Stimulated activated CD8-positive, alpha-beta memory T cell treated with anti-CD3 and anti-CD28 coated beads, Interleukin-15, amount 100 ng/mL, for 48 hours (primary cell): ENCODE measurements around the gene PPP1R13B.
"Not testable (repeated sequence)": the region's sequence is repeated elsewhere in the genome, so short reads cannot be mapped to it uniquely, and the experiment has no call there.

Experiments used
- DNase-seq, 2 donors: peaks; one replicate each; pipeline ENCODE4 v3.0.0-alpha.2; 2020; ENCODE audit warnings: low read depth in 2 of 2

PPP1R13B gene

GRCh38 chr14:103847451-103848174 lies at the start of gene PPP1R13B:
PPP1R13B (minus strand) TSS chr14:103847575; CDS start chr14:103847307, 268 bp downstream.
- peak; percentile 87 to 91 for DNase-seq

- DNase-seq: no peak
These were observed 49.2 kb upstream of the PPP1R13B start for GRCh38 chr14:103896578-103896977.

- no peak for DNase-seq
These were observed 47.3 kb upstream of the PPP1R13B start for GRCh38 chr14:103894723-103895059.

- DNase-seq: no peak
These were observed 46.8 kb upstream of the PPP1R13B start for GRCh38 chr14:103894034-103894722.

- no peak for DNase-seq
These were observed 44.9 kb upstream of the PPP1R13B start for GRCh38 chr14:103892247-103892646.

- no peak for DNase-seq
These were observed 44.4 kb upstream of the PPP1R13B start for GRCh38 chr14:103891667-103892215.

- DNase-seq: no peak
These were observed 43.7 kb upstream of the PPP1R13B start for GRCh38 chr14:103890821-103891666.

GRCh38 chr14:103890052-103890371 lies 42.6 kb upstream of the PPP1R13B start:
- DNase-seq: no peak

- DNase-seq: no peak
These were observed 42.1 kb upstream of the PPP1R13B start for GRCh38 chr14:103889313-103890051.

GRCh38 chr14:103889002-103889312 lies 41.6 kb upstream of the PPP1R13B start:
- DNase-seq: not testable (repeated sequence)

GRCh38 chr14:103887557-103888115 lies 40.3 kb upstream of the PPP1R13B start:
- no peak for DNase-seq

GRCh38 chr14:103887170-103887501 lies 39.8 kb upstream of the PPP1R13B start:
- DNase-seq: no peak

- no peak for DNase-seq
These were observed 39.2 kb upstream of the PPP1R13B start for GRCh38 chr14:103886304-103887169.

GRCh38 chr14:103885509-103885932 lies 38.1 kb upstream of the PPP1R13B start:
- DNase-seq: no peak

GRCh38 chr14:103884854-103885253 lies 37.5 kb upstream of the PPP1R13B start:
- DNase-seq: no peak

- no peak for DNase-seq
These were observed 35.8 kb upstream of the PPP1R13B start for GRCh38 chr14:103883263-103883523.

GRCh38 chr14:103882503-103883262 lies 35.3 kb upstream of the PPP1R13B start:
- DNase-seq: no peak

- DNase-seq: no peak
These were observed 34.2 kb upstream of the PPP1R13B start for GRCh38 chr14:103881268-103882201.
